ENCODE measurements around the gene FNDC10.
"Not testable (repeated sequence)": the region's sequence is repeated elsewhere in the genome, so short reads cannot be mapped to it uniquely, and the experiment has no call there.

Gene FNDC10

GRCh38 chr1:1564268-1564667 lies 35.7 kb downstream of the FNDC10 start:
- no peak for DNase-seq

GRCh38 chr1:1563688-1564087 lies 36.2 kb downstream of the FNDC10 start:
- DNase-seq: no peak

- no peak for DNase-seq
Measured at GRCh38 chr1:1562556-1563195, 37.3 kb downstream of the FNDC10 start.

- no peak for DNase-seq
Measured at GRCh38 chr1:1561801-1562470, 38.0 kb downstream of the FNDC10 start.

- no peak for DNase-seq
Measured at GRCh38 chr1:1560178-1560577, 39.8 kb downstream of the FNDC10 start.

- no peak for DNase-seq
Measured at GRCh38 chr1:1559066-1559465, 40.9 kb downstream of the FNDC10 start.

- no peak for DNase-seq
Measured at GRCh38 chr1:1558591-1558990, 41.3 kb downstream of the FNDC10 start.

GRCh38 chr1:1557688-1558087 lies 42.2 kb downstream of the FNDC10 start:
- not testable (repeated sequence) for DNase-seq

GRCh38 chr1:1556961-1557360 lies 43.0 kb downstream of the FNDC10 start:
- DNase-seq: not testable (repeated sequence)

GRCh38 chr1:1556505-1556904 lies 43.4 kb downstream of the FNDC10 start:
- no peak for DNase-seq

GRCh38 chr1:1554926-1555915 lies 44.7 kb downstream of the FNDC10 start:
- DNase-seq: no peak

GRCh38 chr1:1554550-1554925 lies 45.4 kb downstream of the FNDC10 start:
- no peak for DNase-seq

GRCh38 chr1:1553821-1554494 lies 46.0 kb downstream of the FNDC10 start:
- DNase-seq: no peak

GRCh38 chr1:1552263-1552639 lies 47.7 kb downstream of the FNDC10 start:
- no peak for DNase-seq

- no peak for DNase-seq
Measured at GRCh38 chr1:1551524-1552262, 48.2 kb downstream of the FNDC10 start.

GRCh38 chr1:1550591-1551432 lies 49.1 kb downstream of the FNDC10 start:
- DNase-seq: no peak

GRCh38 chr1:1550087-1550486 lies 49.8 kb downstream of the FNDC10 start:
- no peak for DNase-seq

GRCh38 chr1:1548591-1548990 lies 51.3 kb downstream of the FNDC10 start:
- DNase-seq: no peak
